H4 (cell line): Measurements from ENCODE around the gene EPHA3. TPM values are rescaled to one million over a fixed set of nuclear protein-coding genes. Genes with fewer than 3 reads are reported as not detected.
"Not testable (repeated sequence)": the region's sequence is repeated elsewhere in the genome, so short reads cannot be mapped to it uniquely, and the experiment has no call there.

ENCODE experiments used
- DNase-seq: peaks from one replicate; pipeline ENCODE4 v3.0.0-alpha.2; 2015; ENCODE audit warnings: low spot score
- total RNA-seq: library from RNA; depleted of rRNA; stranded (reverse); fragments of >200 nt; shearing (Covaris generic); gene quantifications from 2 replicates; pipeline ENCODE4 v1.2.3, GENCODE V29; 2014

EPHA3 gene
- total RNA-seq, 1 experiment from 2014 or later, result 1.4 TPM

DNA sequence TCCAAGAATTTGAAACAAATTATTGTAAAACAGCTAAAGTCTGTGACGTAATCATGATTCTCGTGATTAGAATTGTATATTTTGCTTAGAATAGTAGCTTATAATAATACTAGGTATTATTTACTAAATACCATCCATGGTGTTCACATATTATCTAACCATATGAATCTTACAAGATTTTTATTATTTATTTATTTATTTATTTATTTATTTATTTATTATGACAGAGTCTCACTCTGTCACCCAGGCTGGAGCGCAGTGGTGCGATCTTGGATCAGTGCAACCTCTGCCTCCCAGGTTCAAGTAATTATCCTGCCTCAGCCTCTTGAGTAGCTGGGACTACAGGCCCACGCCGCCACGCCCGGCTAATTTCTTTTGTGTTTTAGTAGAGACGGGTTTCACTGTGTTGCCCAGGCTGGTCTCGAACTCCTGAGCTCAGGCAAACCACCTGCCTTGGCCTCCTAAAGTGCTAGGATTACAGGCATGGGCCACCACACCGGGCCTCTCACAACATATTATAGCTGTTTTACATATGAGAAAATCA, 173.5 kb downstream of the EPHA3 start:
- no peak for DNase-seq

GRCh38 chr3:89287902-89288508, 180.6 kb downstream of the EPHA3 start:
- no peak for DNase-seq

- DNase-seq, result no peak
Measured at GRCh38 chr3:89289574-89290190, 182.3 kb downstream of the EPHA3 start.

DNA sequence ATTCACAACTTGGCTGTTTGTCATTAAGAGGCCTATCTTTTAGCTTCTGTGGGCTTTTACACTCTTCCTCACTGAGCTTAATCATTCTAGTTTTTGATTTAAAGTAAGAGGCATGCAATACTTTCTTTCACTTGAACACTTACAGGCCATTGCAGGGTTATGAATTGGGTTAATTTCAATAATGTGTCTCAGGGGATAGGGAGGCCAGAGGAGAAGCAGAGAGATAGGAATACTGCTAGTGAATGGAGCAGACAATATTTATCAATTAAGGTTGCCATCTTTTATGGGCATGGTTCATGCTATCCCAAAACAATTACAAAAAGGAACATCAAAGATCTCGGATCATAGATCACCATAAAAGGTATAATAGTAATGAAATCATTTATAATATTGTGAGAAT, 189.8 kb downstream of the EPHA3 start:
- no peak for DNase-seq

DNA sequence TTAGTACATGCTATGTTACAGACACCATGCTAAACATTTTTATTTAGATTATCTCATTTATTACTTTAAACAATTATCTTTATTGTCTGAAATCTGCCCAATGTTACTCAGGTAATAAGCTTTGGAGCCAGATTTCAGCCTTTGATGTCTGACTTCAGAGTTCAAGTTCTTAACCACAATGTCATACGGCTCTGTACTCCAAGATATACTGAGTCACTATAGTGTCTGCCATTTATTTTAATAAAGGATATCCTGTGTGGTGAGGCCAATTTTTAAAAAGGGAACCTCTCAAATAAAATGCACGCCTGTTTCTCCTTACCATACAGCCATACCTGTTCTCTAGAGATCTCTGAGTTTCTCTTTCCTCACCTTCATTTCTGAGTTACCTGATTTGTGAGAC, 193.1 kb downstream of the EPHA3 start:
- DNase-seq, result no peak

GRCh38 chr3:89300981-89301380, 193.6 kb downstream of the EPHA3 start:
- DNase-seq, result no peak

DNA sequence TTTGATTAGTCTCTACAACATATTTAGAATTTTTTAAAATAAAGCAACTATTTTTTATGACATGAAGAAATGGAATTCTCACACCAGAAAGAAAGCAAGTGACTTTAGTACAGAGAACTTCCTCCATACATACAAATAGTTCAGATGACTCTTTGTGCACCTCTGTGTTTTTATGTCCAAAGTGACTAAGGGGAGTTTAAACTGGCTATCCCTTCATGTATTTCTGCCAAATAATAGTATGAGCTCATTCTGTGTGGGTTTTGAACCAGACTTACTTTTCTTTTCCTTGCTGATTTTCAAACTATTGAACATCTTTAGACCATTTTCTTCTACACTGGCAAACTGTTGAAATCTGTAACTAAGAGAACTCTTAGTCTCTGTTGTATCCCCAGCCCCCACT, 196.3 kb downstream of the EPHA3 start:
- DNase-seq, result no peak

DNA sequence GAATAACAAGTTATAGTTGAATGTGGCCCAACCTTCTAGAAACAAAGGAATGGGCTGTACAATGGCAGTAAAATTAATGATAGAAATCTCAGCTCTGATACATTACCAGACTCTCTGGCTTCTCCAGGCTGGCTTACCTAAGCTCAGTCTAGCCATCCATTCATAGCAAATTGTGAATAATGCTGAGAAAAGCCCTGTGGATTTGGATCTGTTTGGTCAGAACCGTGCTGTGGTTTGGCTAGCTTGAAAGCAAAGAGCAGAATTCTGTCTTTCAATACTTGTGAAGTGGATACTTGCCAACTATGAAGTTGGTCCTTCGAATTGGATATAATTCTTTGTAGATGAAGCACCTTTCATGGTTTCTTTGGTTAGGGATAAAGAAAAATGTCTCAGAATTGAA, 199.1 kb downstream of the EPHA3 start:
- DNase-seq, result no peak

GRCh38 chr3:89311581-89311980, 204.2 kb downstream of the EPHA3 start:
- DNase-seq, result no peak

DNA sequence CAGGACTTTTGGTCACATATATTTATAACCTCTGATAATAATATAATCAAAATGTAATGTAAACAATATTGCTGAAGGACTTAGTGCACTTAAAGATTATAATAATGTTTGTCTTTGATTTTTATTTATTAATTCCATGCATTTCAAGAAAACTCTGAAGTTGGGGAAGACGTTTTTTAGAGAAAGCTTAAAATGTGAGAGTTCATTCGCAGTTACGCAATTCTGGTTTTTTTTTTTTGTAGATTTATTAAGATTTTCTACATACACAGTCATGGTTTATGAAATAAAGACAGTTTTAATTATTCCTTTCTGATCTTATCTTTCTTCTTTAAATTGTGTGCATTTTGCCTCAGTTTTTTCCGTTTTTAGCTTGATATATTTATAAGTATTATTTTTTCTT, 204.7 kb downstream of the EPHA3 start:
- no peak for DNase-seq

- DNase-seq, result peak; percentile 76
Measured at GRCh38 chr3:89314454-89315098, 207.2 kb downstream of the EPHA3 start.

DNA sequence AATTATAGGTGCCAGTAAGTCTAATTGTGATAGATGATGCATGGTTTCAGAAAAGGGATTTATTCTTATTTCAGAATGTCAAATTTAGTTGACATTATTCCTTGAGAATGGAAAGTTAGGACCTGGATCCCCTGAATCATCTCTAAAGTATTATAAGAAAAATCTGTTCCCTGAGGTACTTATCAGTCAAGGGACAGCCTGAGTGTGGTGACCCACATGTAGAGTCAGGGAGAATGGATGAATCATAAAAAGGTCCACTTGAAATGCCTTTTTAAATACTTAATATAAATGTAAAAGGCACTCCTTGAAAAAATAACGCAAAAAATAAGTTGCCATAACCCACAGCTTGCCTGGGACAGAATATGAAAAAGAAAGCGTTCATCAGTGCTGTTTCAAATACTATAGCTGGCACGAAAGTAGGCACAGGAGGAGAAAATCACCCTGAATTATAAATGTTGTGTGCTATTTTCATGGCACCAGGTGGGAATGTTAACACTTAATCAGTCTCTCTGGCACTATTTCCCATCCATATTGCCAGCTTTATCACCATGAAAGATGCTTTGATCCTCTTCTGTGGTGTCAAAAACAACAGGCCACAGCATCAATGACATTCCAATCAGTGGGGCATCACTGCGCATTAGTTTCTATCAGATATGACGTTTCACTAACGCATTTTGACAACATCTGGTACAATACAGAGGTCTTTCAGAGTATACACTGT, 208.5 kb downstream of the EPHA3 start:
- no peak for DNase-seq

DNA sequence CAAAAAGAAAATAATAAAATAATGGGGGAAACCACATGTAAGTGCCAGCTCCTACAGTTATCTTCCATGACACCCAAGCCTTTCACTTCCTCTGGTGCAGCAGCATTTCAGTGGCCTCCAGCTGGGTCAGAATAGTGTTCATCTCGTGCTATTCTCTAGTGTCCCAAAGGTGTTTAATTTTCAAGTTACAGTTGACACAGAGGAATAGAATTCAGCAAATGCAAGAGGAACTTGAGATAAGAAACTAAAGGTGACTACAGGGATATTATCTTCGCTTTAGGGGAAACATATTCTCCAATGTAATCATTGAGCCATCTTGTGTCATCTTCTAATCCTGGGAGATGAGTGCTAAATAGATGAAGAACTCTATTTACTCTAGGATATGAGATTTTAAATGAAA, 212.8 kb downstream of the EPHA3 start:
- DNase-seq, result no peak

DNA sequence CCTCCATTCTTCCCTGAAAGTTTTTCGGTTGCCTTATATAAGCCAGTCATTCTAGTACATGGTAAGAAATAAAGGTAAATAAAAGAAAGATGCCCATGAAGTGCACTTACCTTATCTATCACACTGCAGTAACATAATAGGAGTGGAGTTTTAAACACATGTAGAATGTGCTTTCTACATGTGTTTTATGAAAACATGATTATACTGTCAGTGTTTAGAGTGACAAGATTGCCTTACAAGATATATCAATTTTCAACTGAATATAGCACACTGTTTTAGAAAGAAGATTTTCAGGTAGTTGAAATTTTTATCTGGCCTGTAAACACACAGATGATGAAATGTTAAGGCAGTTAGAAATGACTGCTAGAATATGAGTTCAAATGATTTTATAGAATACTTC, 219.6 kb downstream of the EPHA3 start:
- DNase-seq, result no peak

DNA sequence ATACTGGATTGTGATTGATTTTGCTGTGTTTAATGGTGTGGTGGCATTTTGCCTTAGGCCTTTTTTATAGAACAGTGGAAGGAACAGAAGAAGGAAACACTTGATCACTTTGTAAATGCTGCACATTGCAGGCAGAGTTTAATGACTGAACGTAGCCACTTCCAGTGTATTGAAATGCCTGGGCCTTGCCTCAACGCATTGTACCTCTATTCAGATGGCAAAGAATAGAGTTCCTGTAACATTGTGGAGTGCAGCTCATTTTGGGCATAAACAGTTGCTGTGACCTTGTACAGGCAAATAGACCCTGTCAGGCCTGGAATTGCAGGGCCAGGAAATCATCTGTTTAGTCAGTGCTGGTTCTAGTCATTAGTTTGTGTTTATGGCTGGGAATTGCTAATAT, 225.0 kb downstream of the EPHA3 start:
- no peak for DNase-seq

GRCh38 chr3:89332793-89333192, 225.4 kb downstream of the EPHA3 start:
- no peak for DNase-seq

DNA sequence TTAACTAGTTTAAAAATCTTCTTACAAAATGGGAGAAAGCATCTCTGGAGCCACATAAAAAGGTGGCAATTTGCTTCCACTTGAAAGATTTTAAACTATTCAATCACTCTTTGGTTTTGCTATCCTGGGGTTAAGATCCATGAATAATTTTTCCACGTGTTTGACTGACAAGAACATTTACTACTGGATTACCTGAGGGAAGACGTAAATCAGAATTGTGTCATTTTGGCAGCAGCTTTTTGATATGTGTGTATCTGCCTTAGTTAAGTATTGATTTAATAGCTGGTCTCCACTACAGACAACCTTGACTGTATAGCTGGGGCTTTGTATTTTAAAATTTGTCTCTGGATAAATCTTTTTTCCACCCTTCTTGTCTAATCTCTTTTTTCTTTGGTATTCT, 228.3 kb downstream of the EPHA3 start:
- DNase-seq, result no peak

DNA sequence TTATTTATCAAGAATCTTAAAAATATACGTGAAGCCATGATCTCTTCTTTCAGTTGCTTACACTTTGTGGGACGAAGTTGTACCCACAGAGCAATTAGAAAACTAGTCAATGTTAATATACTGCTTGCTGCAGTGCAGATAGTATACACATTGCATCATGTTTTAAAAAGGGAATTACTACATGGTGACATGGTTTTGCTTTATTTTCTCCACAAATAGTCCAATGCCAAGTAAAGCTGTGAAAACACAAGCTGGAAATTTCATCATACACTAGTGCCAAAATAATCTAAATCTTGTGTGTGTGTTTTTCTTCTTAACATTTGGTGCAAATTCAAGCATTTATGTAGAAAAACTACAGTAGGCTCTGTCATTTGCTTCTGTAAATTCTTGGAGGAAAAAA, 233.0 kb downstream of the EPHA3 start:
- DNase-seq, result peak; percentile 4

GRCh38 chr3:89344076-89344475, 236.7 kb downstream of the EPHA3 start:
- DNase-seq, result no peak

- DNase-seq, result not testable (repeated sequence)
Measured at GRCh38 chr3:89350935-89351334, 243.5 kb downstream of the EPHA3 start.

- no peak for DNase-seq
Measured at GRCh38 chr3:89353465-89353864, 246.0 kb downstream of the EPHA3 start.

DNA sequence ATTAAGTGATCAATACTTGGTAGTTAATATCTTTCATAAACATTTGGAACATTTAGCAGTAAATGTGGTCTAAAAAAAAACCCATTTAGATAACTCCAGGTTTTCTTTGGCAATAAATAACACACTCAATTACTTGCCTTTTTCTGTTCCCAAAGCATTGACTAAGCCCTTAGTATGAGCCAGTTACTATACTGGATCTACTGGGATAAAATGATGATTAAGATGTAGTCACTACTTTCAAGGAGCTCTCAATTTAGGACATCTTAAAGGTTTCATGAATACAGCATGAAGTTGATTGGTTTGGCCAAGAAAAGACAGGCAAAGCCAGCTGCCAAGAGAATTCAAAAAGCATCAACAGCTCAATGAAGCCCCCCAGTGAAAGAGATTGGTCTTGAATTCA, 250.9 kb downstream of the EPHA3 start:
- no peak for DNase-seq

GRCh38 chr3:89360156-89360555, 252.7 kb downstream of the EPHA3 start:
- no peak for DNase-seq
